Renal pelvis (tissue), 4 donors: ENCODE results near the gene TRMT2A. TPM values are rescaled to one million over a fixed set of nuclear protein-coding genes. Genes with fewer than 3 reads are reported as not detected.

Experiments
- DNase-seq: peaks from one replicate; pipeline ENCODE4 v3.0.0-alpha.2; 2013
- polyA plus RNA-seq, 3 donors: library from polyadenylated mRNA; unstranded; fragments of 120-200 nt; gene quantifications; one replicate each; pipeline ENCODE4 v1.2.1, GENCODE V29; 2013; ENCODE audit not compliant: insufficient read length in 3 of 3

The TRMT2A gene
- polyA plus RNA-seq, 3 donors, result 53.3 to 60.7 (median 59.2) TPM

GRCh38 chr22:20107951-20108756 is 8.9 kb downstream of the TRMT2A start:
- no peak for DNase-seq

DNA sequence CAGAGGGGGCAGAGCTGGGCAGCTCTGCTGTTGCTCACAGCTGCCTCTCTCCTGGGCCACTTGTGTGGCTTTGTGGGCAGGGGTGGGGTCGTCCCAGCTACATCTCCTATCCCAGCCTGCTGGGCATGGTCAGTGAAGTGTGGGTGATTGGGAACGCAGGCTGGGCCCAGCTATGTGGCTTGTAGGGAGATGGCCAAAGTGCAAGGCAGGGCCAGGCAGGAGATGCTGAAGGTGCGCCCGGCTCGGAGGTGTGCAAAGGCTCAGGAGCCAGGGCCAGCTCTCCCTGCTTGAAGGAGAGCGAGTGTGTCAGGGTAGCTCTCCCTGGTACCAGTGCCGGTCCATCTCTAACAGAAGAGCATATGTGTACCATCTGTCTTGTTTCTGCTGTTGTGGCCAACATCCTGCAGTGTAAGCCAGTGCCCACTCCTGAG is 9.5 kb downstream of the TRMT2A start:
- DNase-seq, result no peak

GRCh38 chr22:20106849-20107237 is 10.2 kb downstream of the TRMT2A start:
- no peak for DNase-seq

DNA sequence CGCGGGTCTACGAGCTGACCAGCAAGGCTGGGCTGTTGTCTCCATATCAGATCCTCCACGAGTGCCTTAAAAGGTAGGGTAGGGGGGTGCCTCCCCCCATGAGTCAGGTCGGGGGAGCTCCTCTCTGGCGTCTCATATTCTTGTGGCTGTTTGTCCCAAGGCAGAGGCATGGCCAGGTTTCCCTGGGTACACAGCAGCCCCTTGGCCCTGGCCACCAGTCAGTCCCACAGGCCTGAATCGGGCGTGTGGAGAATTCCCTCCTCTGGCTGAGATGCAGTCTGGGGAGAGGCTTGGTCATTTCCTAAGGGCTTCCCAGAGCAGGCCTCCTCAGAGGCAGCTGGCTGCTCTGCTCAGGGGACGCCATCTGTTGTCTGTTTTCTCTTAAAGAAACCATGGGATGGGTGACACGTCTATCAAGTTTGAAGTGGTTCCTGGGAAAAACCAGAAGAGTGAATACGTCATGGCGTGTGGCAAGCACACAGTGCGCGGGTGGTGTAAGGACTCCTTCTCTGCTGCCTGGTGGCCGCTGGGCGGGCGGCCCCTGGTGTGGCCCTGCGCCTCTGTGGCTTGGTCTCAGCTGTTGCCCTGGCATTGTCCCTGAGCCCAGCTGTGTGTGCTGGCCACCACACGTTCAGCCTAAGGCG is 10.7 kb downstream of the TRMT2A start:
- no peak for DNase-seq

- DNase-seq, result no peak
These were observed 11.4 kb downstream of the TRMT2A start for GRCh38 chr22:20105456-20106204.

GRCh38 chr22:20102203-20102780 is 14.7 kb downstream of the TRMT2A start:
- no peak for DNase-seq

DNA sequence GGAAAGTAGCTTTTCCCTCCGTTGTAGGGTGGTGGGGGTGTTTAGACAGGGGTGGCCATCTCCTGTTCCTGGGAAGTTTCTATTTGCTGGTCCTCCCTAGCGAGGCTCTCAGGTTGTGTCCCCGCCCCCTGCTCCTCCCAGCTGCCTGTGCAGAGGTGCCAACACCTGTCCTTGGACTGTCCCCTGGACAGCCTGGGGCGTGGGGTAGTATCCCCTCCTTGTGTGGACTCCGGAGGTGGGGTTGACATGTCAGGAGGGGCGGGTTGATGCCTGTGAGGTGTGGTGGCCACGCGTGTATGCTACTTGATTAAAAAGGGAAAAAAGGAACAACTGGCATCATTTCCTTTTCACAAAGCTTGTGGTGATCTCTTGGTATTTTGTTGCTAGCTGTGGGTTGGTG is 15.4 kb downstream of the TRMT2A start:
- no peak for DNase-seq

GRCh38 chr22:20099099-20099711 is 17.8 kb downstream of the TRMT2A start:
- no peak for DNase-seq

- no peak for DNase-seq
These were observed 20.2 kb downstream of the TRMT2A start for GRCh38 chr22:20096574-20097420.

- DNase-seq, result no peak
These were observed 21.5 kb downstream of the TRMT2A start for GRCh38 chr22:20095521-20095920.

- no peak for DNase-seq
These were observed 22.7 kb downstream of the TRMT2A start for GRCh38 chr22:20094197-20094807.

- DNase-seq, result no peak
These were observed 23.4 kb downstream of the TRMT2A start for GRCh38 chr22:20093418-20094196.

- DNase-seq, result no peak
These were observed 24.6 kb downstream of the TRMT2A start for GRCh38 chr22:20092477-20092854.

- no peak for DNase-seq
These were observed 25.1 kb downstream of the TRMT2A start for GRCh38 chr22:20091690-20092476.

- no peak for DNase-seq
These were observed 26.2 kb downstream of the TRMT2A start for GRCh38 chr22:20090730-20091240.

DNA sequence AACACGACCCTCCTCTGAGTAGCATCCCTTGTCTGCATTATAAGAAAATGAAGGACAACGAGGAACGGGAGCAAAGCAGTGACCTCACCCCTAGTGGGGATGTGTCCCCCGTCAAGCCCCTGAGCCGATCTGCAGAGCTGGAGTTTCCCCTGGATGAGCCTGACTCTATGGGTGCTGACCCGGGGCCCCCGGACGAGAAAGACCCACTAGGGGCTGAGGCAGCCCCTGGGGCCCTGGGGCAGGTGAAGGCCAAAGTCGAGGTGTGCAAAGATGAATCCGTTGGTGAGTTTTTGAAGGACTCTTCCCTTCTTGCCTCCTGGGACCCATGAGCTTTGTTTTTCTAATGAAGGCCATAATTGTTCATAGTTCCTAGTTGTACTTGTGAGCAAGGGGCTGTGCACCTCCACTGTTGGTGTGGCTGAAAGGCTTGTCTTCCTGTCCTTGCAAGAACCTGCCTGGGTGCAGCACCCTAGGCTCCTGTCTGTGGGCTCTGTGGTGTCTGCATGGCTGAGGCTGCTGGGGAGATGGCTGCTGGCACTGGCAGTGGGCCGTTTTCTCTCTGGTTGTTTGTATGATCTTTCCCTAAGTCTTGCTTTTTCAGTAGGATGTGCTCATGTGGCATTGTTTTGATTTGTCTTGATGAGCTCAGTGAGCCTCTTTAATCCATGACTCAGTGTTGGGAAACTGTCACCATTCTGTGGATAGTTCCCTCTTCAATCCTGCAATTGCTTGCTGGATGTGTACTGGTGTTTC is 26.9 kb downstream of the TRMT2A start:
- no peak for DNase-seq

DNA sequence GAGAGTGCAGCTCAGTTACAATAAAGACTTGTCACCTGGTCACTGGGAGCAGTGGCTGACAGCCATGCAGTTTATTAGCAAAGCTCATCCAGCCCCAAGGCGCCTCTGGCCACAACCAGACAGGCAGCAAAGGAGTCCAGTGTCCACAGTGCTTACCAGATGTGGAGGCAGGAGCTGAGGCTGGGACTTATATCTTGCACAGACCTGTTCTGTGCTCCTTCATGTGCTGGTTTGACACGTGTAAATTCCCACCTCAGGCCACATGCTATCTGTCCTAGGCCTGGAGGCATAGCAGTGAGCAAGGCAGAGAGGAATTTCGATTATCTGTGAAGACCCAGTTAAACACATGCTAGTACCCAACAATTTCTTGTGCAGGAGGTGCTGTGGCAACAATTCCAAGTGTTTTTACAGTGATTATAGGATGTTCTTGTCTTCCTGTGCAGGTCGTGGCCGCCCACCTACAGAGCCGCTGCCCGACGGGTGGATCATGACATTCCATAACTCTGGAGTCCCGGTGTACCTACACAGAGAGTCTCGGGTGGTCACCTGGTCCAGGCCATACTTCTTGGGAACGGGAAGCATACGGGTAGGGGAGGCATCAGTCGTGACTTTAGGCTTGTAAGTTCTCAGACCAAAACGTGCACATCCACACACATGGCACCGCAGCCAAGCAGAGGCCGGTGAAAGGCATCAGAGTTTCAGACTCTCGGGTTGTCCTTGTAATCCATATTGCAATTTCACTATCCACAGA is 27.6 kb downstream of the TRMT2A start:
- no peak for DNase-seq
